ENCODE measurements around the gene CMTM8.
A peak's percentile ranks its signal among the peaks of the same experiment; 100 is the strongest.

The CMTM8 gene

GRCh38 chr3:32340611-32341365, 102.3 kb downstream of the CMTM8 start:
- no peak for DNase-seq

- DNase-seq = no peak
Measured at GRCh38 chr3:32347343-32348125, 109.1 kb downstream of the CMTM8 start.

GRCh38 chr3:32349184-32349583, 110.7 kb downstream of the CMTM8 start:
- no peak for DNase-seq

- no peak for DNase-seq
Measured at GRCh38 chr3:32352563-32352962, 114.1 kb downstream of the CMTM8 start.

- no peak for DNase-seq
Measured at GRCh38 chr3:32353351-32353750, 114.9 kb downstream of the CMTM8 start.

GRCh38 chr3:32354362-32354778, 115.9 kb downstream of the CMTM8 start:
- DNase-seq = no peak

GRCh38 chr3:32355751-32356291, 117.3 kb downstream of the CMTM8 start:
- no peak for DNase-seq

GRCh38 chr3:32359766-32360492, 121.4 kb downstream of the CMTM8 start:
- no peak for DNase-seq

- no peak for DNase-seq
Measured at GRCh38 chr3:32360493-32360827, 122.0 kb downstream of the CMTM8 start.

- DNase-seq = no peak
Measured at GRCh38 chr3:32366638-32367397, 128.3 kb downstream of the CMTM8 start.

GRCh38 chr3:32367442-32367841, 129.0 kb downstream of the CMTM8 start:
- no peak for DNase-seq

- no peak for DNase-seq
Measured at GRCh38 chr3:32371461-32372212, 133.2 kb downstream of the CMTM8 start.

GRCh38 chr3:32372213-32372490, 133.7 kb downstream of the CMTM8 start:
- DNase-seq = no peak

- no peak for DNase-seq
Measured at GRCh38 chr3:32373276-32373675, 134.8 kb downstream of the CMTM8 start.

GRCh38 chr3:32373844-32374243, 135.4 kb downstream of the CMTM8 start:
- no peak for DNase-seq

- DNase-seq = peak; percentile 55
Measured at GRCh38 chr3:32374788-32375595, 136.5 kb downstream of the CMTM8 start.

- DNase-seq = no peak
Measured at GRCh38 chr3:32375596-32375930, 137.1 kb downstream of the CMTM8 start.

- no peak for DNase-seq
Measured at GRCh38 chr3:32376115-32376514, 137.6 kb downstream of the CMTM8 start.

GRCh38 chr3:32379831-32380500, 141.5 kb downstream of the CMTM8 start:
- no peak for DNase-seq

GRCh38 chr3:32381922-32382321, 143.4 kb downstream of the CMTM8 start:
- DNase-seq = no peak
